HG02973 (cell line): ENCODE results near the gene CMPK1.

Experiments
- ATAC-seq: cut with Tn5 transposase; IDR thresholded peaks from one replicate; pipeline ENCODE4 v1.9.1; 2021; ENCODE audit warnings: moderate library complexity; ENCODE audit not compliant: unreplicated experiment

CMPK1 gene

GRCh38 chr1:47393141-47393540 lies 59.6 kb downstream of the CMPK1 start:
- no peak for ATAC-seq

DNA sequence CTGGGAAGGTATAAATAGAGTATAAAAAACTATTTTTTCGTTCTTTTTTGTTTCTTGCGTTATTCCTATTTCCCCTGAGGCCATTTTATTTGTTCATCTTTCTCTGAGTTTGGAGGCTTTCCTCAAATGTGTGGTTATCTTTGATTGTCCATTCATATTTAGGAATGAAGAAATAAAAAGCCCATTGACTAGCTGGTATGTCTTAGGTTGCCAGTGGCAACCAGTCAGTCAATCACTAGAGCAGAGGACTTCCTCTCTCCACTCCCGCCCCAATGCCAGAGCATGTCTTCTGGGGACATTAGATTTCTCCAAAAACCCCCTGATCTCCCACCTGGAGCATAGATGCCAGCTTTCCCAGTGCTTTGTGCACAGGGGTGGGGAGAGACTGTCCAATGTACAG lies 61.8 kb downstream of the CMPK1 start:
- ATAC-seq, result no peak

GRCh38 chr1:47396671-47397196 lies 63.1 kb downstream of the CMPK1 start:
- ATAC-seq, result no peak

DNA sequence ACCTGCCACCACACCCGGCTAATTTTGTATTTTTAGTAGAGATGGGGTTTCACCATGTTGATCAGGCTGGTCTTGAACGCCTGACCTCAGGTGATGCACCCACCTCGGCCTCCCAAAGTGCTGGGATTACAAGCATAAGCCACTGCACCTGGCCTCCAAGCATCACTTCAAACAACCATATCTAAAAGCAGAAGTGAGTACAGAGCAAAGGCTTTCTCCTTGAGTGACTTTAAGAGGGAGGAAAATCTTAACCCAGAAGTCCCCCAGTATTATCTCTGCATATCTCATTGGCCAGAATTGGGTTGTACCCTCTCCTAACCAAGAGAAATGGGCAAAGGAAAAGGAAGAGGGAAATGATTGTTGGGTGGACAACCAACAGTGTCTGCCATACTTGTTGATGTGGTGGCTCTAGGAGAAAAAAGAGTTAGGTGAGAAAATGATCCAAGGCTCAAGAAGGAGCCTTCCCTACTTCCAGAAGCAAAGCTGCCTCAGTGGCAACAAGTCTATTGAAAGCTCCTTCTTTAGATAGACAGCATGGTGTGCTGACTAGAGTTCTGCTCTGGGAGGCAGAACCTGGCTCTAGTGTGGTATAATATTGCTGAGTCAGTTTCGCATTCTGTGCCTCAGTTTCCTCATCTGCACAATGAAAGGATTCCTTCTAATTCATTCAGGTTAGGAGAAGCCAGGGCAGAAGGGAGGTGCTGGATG lies 65.7 kb downstream of the CMPK1 start:
- no peak for ATAC-seq

DNA sequence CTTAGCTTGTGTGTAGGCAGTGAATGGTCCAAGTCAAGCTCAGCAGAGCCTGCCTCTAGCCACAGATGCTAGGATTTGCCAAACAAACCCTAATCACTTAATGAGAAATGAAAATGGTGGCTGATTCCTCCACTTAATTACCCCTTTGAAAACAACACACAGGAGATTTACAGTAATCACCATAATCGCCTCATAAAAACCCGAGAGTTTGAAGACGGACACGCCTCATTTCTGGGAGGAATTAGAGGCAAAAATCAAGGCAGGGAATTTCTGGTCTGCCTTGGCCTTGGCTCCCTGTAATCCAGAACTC lies 66.2 kb downstream of the CMPK1 start:
- ATAC-seq, result no peak

GRCh38 chr1:47401761-47402160 lies 68.2 kb downstream of the CMPK1 start:
- no peak for ATAC-seq

DNA sequence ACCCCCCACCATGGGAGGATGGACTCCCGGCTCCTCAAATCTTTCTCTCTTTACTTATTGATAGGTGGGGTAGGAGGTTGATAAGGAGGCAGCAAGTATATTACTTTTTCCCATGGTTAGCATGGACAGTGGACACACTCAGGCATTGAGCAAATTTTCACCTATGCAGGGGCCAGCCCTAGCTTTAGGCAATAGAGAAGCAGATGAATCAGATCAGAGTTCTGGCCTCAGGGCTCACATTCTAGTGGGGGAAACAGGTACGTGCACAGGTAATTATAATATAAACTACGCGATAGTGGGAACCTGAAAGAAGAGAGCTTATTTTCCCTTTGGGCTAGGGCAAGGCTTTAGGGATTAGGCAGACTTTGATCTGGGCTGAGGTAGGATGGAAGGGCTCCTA lies 69.0 kb downstream of the CMPK1 start:
- ATAC-seq, result no peak

DNA sequence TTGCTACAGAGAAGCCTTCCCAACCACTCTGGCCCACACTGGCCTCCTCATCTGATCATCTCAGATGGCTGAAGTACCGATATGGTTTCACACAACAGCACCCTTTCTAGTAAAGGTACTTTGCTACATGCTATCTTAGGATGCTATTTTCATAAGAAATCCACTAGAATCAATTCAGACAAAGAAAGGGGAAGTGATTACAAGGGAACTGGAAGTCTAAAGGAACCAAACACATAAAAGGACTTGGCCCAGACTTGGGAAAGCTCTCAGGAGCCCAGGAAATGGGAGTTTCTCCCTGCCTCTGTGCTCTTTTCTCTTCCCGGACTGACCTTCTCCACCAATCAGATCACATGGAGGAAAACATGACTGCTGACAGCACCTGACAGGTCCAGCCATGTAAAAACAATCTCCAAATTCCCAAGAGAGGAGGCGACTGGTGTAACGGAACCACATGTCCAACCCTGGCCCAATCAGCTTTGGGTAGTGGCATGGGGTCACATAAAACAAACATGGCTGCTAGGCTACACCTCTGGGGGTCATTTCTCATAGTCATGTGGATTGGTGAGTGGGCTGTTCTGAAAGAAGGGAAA lies 69.8 kb downstream of the CMPK1 start:
- no peak for ATAC-seq

DNA sequence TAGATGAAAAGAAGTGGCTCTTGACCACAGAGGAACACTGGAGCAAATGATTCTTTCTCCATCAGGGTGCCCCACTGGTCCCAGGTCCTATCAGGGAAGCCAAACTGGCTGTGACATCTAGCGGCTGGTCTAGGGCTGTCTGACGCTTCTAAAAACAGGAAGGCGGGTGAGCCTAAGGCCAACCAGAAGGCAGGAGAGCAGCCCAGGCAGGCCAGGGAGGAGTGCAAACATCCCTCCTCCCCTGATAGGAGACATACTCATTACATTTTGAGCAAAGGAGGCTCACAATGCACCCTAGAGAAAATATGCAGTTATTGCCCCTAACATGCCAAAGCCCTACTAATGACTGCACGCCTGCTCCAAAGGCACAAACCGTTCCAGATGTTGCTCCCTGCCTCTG lies 72.1 kb downstream of the CMPK1 start:
- no peak for ATAC-seq

- ATAC-seq, result no peak
Measured at GRCh38 chr1:47406966-47407365, 73.4 kb downstream of the CMPK1 start.

- no peak for ATAC-seq
Measured at GRCh38 chr1:47407481-47407880, 73.9 kb downstream of the CMPK1 start.

- no peak for ATAC-seq
Measured at GRCh38 chr1:47409311-47410067, 75.9 kb downstream of the CMPK1 start.

GRCh38 chr1:47410068-47410455 lies 76.5 kb downstream of the CMPK1 start:
- no peak for ATAC-seq

- ATAC-seq, result no peak
Measured at GRCh38 chr1:47411436-47411835, 77.8 kb downstream of the CMPK1 start.

DNA sequence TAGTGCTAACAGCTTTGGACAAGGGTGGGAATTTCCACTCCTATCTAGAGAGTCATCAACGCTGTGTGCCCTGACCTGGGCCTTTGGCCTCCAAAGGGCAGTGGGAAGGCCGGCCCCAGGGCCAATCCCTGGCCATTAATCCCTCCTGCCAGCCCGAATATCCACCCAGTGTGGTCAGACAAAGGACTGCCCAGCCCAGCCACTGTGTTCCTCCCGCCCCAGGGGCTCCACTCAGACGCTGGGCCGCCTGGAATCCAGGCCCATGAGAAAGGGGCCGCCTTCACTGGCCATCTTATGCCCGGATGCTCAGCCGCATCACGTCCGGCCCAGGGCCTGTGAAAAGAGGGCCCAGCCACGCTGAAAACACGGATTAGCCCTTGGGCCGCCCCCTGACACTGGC lies 78.8 kb downstream of the CMPK1 start:
- ATAC-seq, result no peak

DNA sequence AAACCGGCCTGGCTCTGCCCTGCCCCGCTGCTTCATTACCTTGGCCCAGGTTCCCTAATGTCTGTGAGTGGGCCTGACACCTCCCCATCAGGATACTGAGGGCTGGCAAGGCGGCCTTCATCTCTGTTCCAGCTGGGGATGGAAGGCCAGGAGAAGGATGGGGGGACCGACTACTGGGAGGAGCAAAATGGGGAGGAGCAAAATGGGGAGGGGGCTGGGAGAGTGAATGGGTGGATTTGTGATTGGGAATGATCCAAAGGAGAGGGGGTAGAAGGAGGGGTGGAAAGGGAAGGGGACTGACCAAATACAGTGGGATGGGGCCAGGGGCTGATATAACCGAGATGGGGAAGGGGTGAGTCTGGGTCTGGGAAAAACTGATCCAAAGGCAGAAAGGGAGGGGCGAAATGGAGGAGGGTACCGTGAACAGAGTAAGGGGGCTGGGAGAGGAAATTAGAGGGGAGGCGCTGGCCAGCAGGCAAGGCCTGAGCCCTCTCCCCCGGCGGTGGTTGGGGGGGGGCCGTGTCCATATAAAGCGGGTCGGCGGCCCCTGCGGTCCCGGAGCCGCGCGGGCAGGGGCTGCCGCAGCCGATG lies 82.2 kb downstream of the CMPK1 start, which contains the start of gene FOXE3:
Gene FOXE3, plus strand, starts transcription at position 558 of the 591 bp plus-strand sequence. Its CDS starts 31 bp downstream, at position 589.
- no peak for ATAC-seq

DNA sequence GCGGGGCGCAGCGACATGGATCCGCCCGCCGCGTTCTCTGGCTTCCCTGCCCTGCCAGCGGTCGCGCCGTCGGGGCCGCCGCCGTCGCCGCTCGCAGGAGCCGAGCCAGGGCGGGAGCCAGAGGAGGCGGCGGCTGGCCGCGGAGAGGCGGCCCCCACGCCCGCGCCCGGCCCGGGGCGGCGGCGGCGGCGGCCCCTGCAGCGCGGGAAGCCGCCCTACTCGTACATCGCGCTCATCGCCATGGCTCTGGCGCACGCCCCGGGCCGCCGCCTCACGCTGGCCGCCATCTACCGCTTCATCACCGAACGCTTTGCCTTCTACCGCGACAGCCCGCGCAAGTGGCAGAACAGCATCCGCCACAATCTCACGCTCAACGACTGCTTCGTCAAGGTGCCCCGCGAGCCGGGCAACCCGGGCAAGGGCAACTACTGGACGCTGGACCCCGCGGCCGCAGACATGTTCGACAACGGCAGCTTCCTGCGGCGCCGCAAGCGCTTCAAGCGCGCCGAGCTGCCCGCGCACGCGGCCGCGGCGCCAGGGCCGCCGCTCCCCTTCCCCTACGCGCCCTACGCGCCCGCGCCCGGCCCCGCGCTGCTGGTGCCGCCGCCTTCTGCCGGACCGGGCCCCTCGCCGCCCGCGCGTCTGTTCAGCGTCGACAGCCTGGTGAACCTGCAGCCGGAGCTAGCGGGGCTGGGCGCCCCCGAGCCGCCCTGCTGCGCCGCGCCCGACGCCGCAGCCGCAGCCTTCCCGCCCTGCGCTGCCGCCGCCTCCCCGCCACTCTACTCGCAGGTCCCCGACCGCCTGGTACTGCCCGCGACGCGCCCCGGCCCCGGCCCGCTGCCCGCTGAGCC lies 83.0 kb downstream of the CMPK1 start:
- no peak for ATAC-seq

- ATAC-seq, result no peak
Measured at GRCh38 chr1:47417170-47418044, 83.8 kb downstream of the CMPK1 start.

GRCh38 chr1:47418122-47418521 lies 84.5 kb downstream of the CMPK1 start:
- ATAC-seq, result no peak
